Activated T-cell treated with anti-CD3 and anti-CD28 coated beads, Interleukin-2, amount 50 U/mL, for 4 hours (primary cell): ENCODE results near the gene DNAL4. TPM values are rescaled to one million over a fixed set of nuclear protein-coding genes. Genes with fewer than 3 reads are reported as not detected.
A peak's percentile ranks its signal among the peaks of the same experiment; 100 is the strongest.
"Not testable (repeated sequence)": the region's sequence is repeated elsewhere in the genome, so short reads cannot be mapped to it uniquely, and the experiment has no call there.

ENCODE experiments used
- ATAC-seq, 2 donors: fragments of 200-7000 bp; cut with Tn5 transposase; one replicate each; pipeline ENCODE4 v1.10.0; 2021
- DNase-seq: peaks from one replicate; pipeline ENCODE4 v3.0.0-alpha.2; 2020
- H3K27me3 Mint-ChIP-seq: one replicate; pipeline ENCODE4 v1.8.0; 2021; ENCODE audit warnings: low read depth, mixed read lengths
- H3K36me3 Mint-ChIP-seq: one replicate; pipeline ENCODE4 v1.8.0; 2022; ENCODE audit warnings: mixed read lengths; ENCODE audit not compliant: insufficient read depth
- H3K4me1 Mint-ChIP-seq: one replicate; pipeline ENCODE4 v1.8.0; 2021; ENCODE audit warnings: low read depth, mixed read lengths
- H3K4me3 Mint-ChIP-seq: one replicate; pipeline ENCODE4 v1.8.0; 2021; ENCODE audit warnings: mild to moderate bottlenecking, moderate library complexity, mixed read lengths
- H3K9me3 Mint-ChIP-seq: one replicate; pipeline ENCODE4 v1.8.0; 2021; ENCODE audit warnings: mixed read lengths
- total RNA-seq, 3 donors: library from RNA; stranded (reverse); gene quantifications; one replicate each; pipeline ENCODE4 v1.2.1, GENCODE V29; 2021

Gene DNAL4
- total RNA-seq, 3 donors from 2014 or later: 4.5 to 6.1 (median 5.1) TPM

- ATAC-seq (no peak), DNase-seq (no peak)
- Mint-ChIP-seq H3K27me3 (peaks cover 6% of the 10 kb centered on the region), H3K4me1 (no peaks in the 10 kb centered on the region), H3K9me3 (no peaks in the 10 kb centered on the region), H3K4me3 (no peak overlapping the region), H3K36me3 (no peaks in the 10 kb centered on the region)
Measured at GRCh38 chr22:38817196-38817595, 23.3 kb upstream of the DNAL4 start.

GRCh38 chr22:38815842-38816241, 21.9 kb upstream of the DNAL4 start:
- Mint-ChIP-seq H3K27me3 (peaks cover 8% of the 10 kb centered on the region), H3K36me3 (no peaks in the 10 kb centered on the region), H3K4me1 (no peaks in the 10 kb centered on the region), H3K4me3 (no peak overlapping the region), H3K9me3 (peaks cover 4% of the 10 kb centered on the region)
- ATAC-seq: no peak
- no peak for DNase-seq

- Mint-ChIP-seq H3K36me3 (peaks cover 3% of the 10 kb centered on the region), H3K9me3 (peaks cover 15% of the 10 kb centered on the region), H3K4me1 (no peaks in the 10 kb centered on the region), H3K4me3 (no peak overlapping the region), H3K27me3 (peaks cover 17% of the 10 kb centered on the region)
- ATAC-seq: no peak
- no peak for DNase-seq
Measured at GRCh38 chr22:38811241-38811640, 17.3 kb upstream of the DNAL4 start.

- not testable (repeated sequence) for H3K4me1 Mint-ChIP-seq, DNase-seq, ATAC-seq, H3K36me3 Mint-ChIP-seq, H3K9me3 Mint-ChIP-seq, H3K4me3 Mint-ChIP-seq
- peaks cover 10% of the 10 kb centered on the region for H3K27me3 Mint-ChIP-seq
Measured at GRCh38 chr22:38805041-38805593, 11.2 kb upstream of the DNAL4 start.

GRCh38 chr22:38802671-38803121, 8.8 kb upstream of the DNAL4 start:
- ATAC-seq (no peak), DNase-seq (no peak)
- Mint-ChIP-seq H3K27me3 (peaks cover 6% of the 10 kb centered on the region), H3K9me3 (peaks cover 3% of the 10 kb centered on the region), H3K36me3 (peaks cover 3% of the 10 kb centered on the region), H3K4me1 (peaks cover 15% of the 10 kb centered on the region), H3K4me3 (no peak overlapping the region)

GRCh38 chr22:38799265-38800002, 5.5 kb upstream of the DNAL4 start:
- DNase-seq (no peak), ATAC-seq (no peak)
- peaks cover 17% of the 10 kb centered on the region for H3K4me1 Mint-ChIP-seq
- H3K36me3 Mint-ChIP-seq: peaks cover 3% of the 10 kb centered on the region
- peaks cover 14% of the 10 kb centered on the region for H3K27me3 Mint-ChIP-seq
- peaks cover 3% of the 10 kb centered on the region for H3K9me3 Mint-ChIP-seq
- no peak overlapping the region for H3K4me3 Mint-ChIP-seq

GRCh38 chr22:38798496-38798895, 4.6 kb upstream of the DNAL4 start:
- no peak overlapping the region for H3K4me3 Mint-ChIP-seq
- ATAC-seq: no peak
- peaks cover 3% of the 10 kb centered on the region for H3K9me3 Mint-ChIP-seq

GRCh38 chr22:38796262-38796957, 2.5 kb upstream of the DNAL4 start:
- peaks cover 25% of the 10 kb centered on the region for H3K4me1 Mint-ChIP-seq
- peaks cover 3% of the 10 kb centered on the region for H3K36me3 Mint-ChIP-seq
- H3K4me3 Mint-ChIP-seq: no peak overlapping the region
- DNase-seq: no peak
- H3K27me3 Mint-ChIP-seq: peaks cover 14% of the 10 kb centered on the region
- ATAC-seq: no peak
- peaks cover 3% of the 10 kb centered on the region for H3K9me3 Mint-ChIP-seq

More at GRCh38 chr22:38798496-38798895, 4.6 kb upstream of the DNAL4 start:
- Mint-ChIP-seq H3K36me3 (peaks cover 3% of the 10 kb centered on the region), H3K27me3 (peaks cover 14% of the 10 kb centered on the region), H3K4me1 (peaks cover 19% of the 10 kb centered on the region)
- no peak for DNase-seq

- DNase-seq (no peak), ATAC-seq (no peak)
- Mint-ChIP-seq H3K9me3 (peaks cover 3% of the 10 kb centered on the region), H3K4me1 (peaks cover 25% of the 10 kb centered on the region), H3K27me3 (peaks cover 14% of the 10 kb centered on the region), H3K36me3 (peaks cover 3% of the 10 kb centered on the region), H3K4me3 (peak overlapping the region; percentile 0)
Measured at GRCh38 chr22:38795569-38795968, 1.6 kb upstream of the DNAL4 start.

GRCh38 chr22:38793317-38793716, 626 bp downstream of the DNAL4 start:
- Mint-ChIP-seq H3K36me3 (no peaks in the 10 kb centered on the region), H3K27me3 (peaks cover 10% of the 10 kb centered on the region)
- ATAC-seq: no peak

GRCh38 chr22:38792833-38793232, 1.1 kb downstream of the DNAL4 start:
- ATAC-seq: peak in 1 of 2 donors; percentile 36

More at GRCh38 chr22:38793317-38793716, 626 bp downstream of the DNAL4 start:
- H3K9me3 Mint-ChIP-seq: no peaks in the 10 kb centered on the region
- H3K4me3 Mint-ChIP-seq: peak overlapping the region; percentile 89
- DNase-seq: no peak
- peaks cover 18% of the 10 kb centered on the region for H3K4me1 Mint-ChIP-seq

GRCh38 chr22:38789606-38790005, 4.3 kb downstream of the DNAL4 start:
- Mint-ChIP-seq H3K36me3 (peaks cover 2% of the 10 kb centered on the region), H3K4me1 (peaks cover 13% of the 10 kb centered on the region), H3K4me3 (no peak overlapping the region), H3K27me3 (no peaks in the 10 kb centered on the region), H3K9me3 (no peaks in the 10 kb centered on the region)
- no peak for DNase-seq
- no peak for ATAC-seq

More at GRCh38 chr22:38792833-38793232, 1.1 kb downstream of the DNAL4 start:
- peak overlapping the region; percentile 89 for H3K4me3 Mint-ChIP-seq
- peaks cover 10% of the 10 kb centered on the region for H3K27me3 Mint-ChIP-seq
- DNase-seq: no peak
- H3K4me1 Mint-ChIP-seq: peaks cover 14% of the 10 kb centered on the region
- H3K9me3 Mint-ChIP-seq: no peaks in the 10 kb centered on the region
- H3K36me3 Mint-ChIP-seq: no peaks in the 10 kb centered on the region

GRCh38 chr22:38788846-38789245, 5.1 kb downstream of the DNAL4 start:
- ATAC-seq (no peak), DNase-seq (no peak)
- Mint-ChIP-seq H3K27me3 (no peaks in the 10 kb centered on the region), H3K4me3 (no peak overlapping the region), H3K36me3 (peaks cover 4% of the 10 kb centered on the region), H3K4me1 (peaks cover 7% of the 10 kb centered on the region), H3K9me3 (no peaks in the 10 kb centered on the region)

- H3K4me3 Mint-ChIP-seq: no peak overlapping the region
- no peaks in the 10 kb centered on the region for H3K27me3 Mint-ChIP-seq
- H3K4me1 Mint-ChIP-seq: peaks cover 5% of the 10 kb centered on the region
- DNase-seq (no peak), ATAC-seq (no peak)
- peaks cover 4% of the 10 kb centered on the region for H3K36me3 Mint-ChIP-seq
- H3K9me3 Mint-ChIP-seq: no peaks in the 10 kb centered on the region
Measured at GRCh38 chr22:38788021-38788816, 5.7 kb downstream of the DNAL4 start.
